OCI-M2 (cell line): ENCODE data around the gene RBM10.
A peak's percentile ranks its signal among the peaks of the same experiment; 100 is the strongest.

ENCODE experiments used
- DNase-seq: peaks from one replicate; lab custom pipeline; 2025; ENCODE audit not compliant: unreplicated experiment; lab: John Stamatoyannopoulos, UW

Gene RBM10

GRCh38 chrX:47217852-47218279, 72.8 kb downstream of the RBM10 start:
- peak; percentile 96 for DNase-seq

GRCh38 chrX:47218280-47218919, 73.4 kb downstream of the RBM10 start, which contains the start of gene CDK16:
Gene CDK16, plus strand, starts transcription at chrX:47218681. Its CDS starts 4,877 bp downstream, at chrX:47223558.
- DNase-seq, result no peak

GRCh38 chrX:47218920-47219815, 74.1 kb downstream of the RBM10 start:
- no peak for DNase-seq

GRCh38 chrX:47221756-47222155, 76.7 kb downstream of the RBM10 start:
- no peak for DNase-seq

- DNase-seq, result no peak
Observed at GRCh38 chrX:47222751-47223350, 77.8 kb downstream of the RBM10 start.

GRCh38 chrX:47223476-47224250, 78.6 kb downstream of the RBM10 start:
- no peak for DNase-seq

- DNase-seq, result no peak
Observed at GRCh38 chrX:47224266-47224895, 79.4 kb downstream of the RBM10 start.

GRCh38 chrX:47224896-47225290, 79.9 kb downstream of the RBM10 start:
- DNase-seq, result no peak

GRCh38 chrX:47226071-47226470, 81.0 kb downstream of the RBM10 start:
- no peak for DNase-seq

GRCh38 chrX:47226531-47227333, 81.7 kb downstream of the RBM10 start:
- no peak for DNase-seq

- DNase-seq, result no peak
Observed at GRCh38 chrX:47227334-47227583, 82.2 kb downstream of the RBM10 start.

GRCh38 chrX:47228550-47229270, 83.7 kb downstream of the RBM10 start:
- DNase-seq, result no peak

GRCh38 chrX:47229427-47229826, 84.4 kb downstream of the RBM10 start:
- no peak for DNase-seq

GRCh38 chrX:47230136-47230868, 85.3 kb downstream of the RBM10 start:
- DNase-seq, result no peak

- DNase-seq, result no peak
Observed at GRCh38 chrX:47231167-47231566, 86.1 kb downstream of the RBM10 start.

GRCh38 chrX:47232197-47232802, 87.3 kb downstream of the RBM10 start:
- DNase-seq, result no peak

- DNase-seq, result peak; percentile 40
Observed at GRCh38 chrX:47232803-47233332, 87.8 kb downstream of the RBM10 start, which contains the start of gene USP11. Gene USP11, plus strand, starts transcription at chrX:47233009. Its CDS starts 35 bp downstream, at chrX:47233044.
